Natural killer cell (primary cell): ENCODE data around the gene SLC25A21. TPM values are rescaled to one million over a fixed set of nuclear protein-coding genes. Genes with fewer than 3 reads are reported as not detected.

Source experiments
- ATAC-seq, 3 donors: fragments of 150-1000 bp in 2 of 3; fragments of 200-7000 bp in 1 of 3; cut with Tn5 transposase; 1 replicate in 1 of 3; 2 replicates in 2 of 3; pipeline ENCODE4 v1.10.0; 2021; ENCODE audit warnings: mild to moderate bottlenecking in 2 of 3, moderate library complexity in 2 of 3
- DNase-seq, 2 donors: peaks; one replicate each; pipeline versions ENCODE4 v3.0.0 to v3.0.0-alpha.2; 2013 to 2021; ENCODE audit warnings: mixed read lengths in 1 of 2
- H3K27ac ChIP-seq: one replicate; pipeline ENCODE4 v1.5.1; 2013; ENCODE audit warnings: mild to moderate bottlenecking, low read length
- H3K27me3 ChIP-seq: one replicate; pipeline ENCODE4 v1.6.1; 2013; ENCODE audit warnings: low read length; ENCODE audit not compliant: control insufficient read depth, insufficient read depth
- H3K36me3 ChIP-seq: one replicate; pipeline ENCODE4 v1.6.1; 2013; ENCODE audit warnings: low read length; ENCODE audit not compliant: control insufficient read depth, insufficient read depth
- H3K4me1 ChIP-seq: one replicate; pipeline ENCODE4 v1.6.1; 2013; ENCODE audit warnings: low read length; ENCODE audit not compliant: control insufficient read depth, insufficient read depth
- H3K4me3 ChIP-seq: one replicate; pipeline ENCODE4 v1.5.1; 2013; ENCODE audit warnings: low read length
- H3K9me3 ChIP-seq: one replicate; pipeline ENCODE4 v1.6.1; 2013; ENCODE audit warnings: low read length; ENCODE audit not compliant: control insufficient read depth, insufficient read depth
- H3K27ac Mint-ChIP-seq, 2 donors: one replicate each; pipeline ENCODE4 v1.8.0; 2022; ENCODE audit warnings: mild to moderate bottlenecking in 2 of 2, mixed read lengths in 2 of 2, moderate library complexity in 1 of 2
- H3K27me3 Mint-ChIP-seq, 2 donors: one replicate each; pipeline ENCODE4 v1.8.0; 2022; ENCODE audit warnings: low read depth in 2 of 2, mixed read lengths in 2 of 2
- H3K36me3 Mint-ChIP-seq: one replicate; pipeline ENCODE4 v1.8.0; 2022; ENCODE audit warnings: mixed read lengths
- H3K4me1 Mint-ChIP-seq, 2 donors: one replicate each; pipeline ENCODE4 v1.8.0; 2022; ENCODE audit warnings: mixed read lengths in 2 of 2
- H3K4me3 Mint-ChIP-seq: one replicate; pipeline ENCODE4 v1.8.0; 2022; ENCODE audit warnings: mild to moderate bottlenecking, moderate library complexity, mixed read lengths
- H3K9me3 Mint-ChIP-seq, 2 donors: one replicate each; pipeline ENCODE4 v1.8.0; 2022; ENCODE audit warnings: mixed read lengths in 2 of 2
- CTCF ChIP-seq: fragments of 200-600 bp; IDR thresholded peaks from one replicate; pipeline ENCODE4 v1.8.0; 2022; ENCODE audit warnings: antibody characterized with exemption
- WGBS: methylation state at CpG from one replicate; pipeline ENCODE4 v1.1.7; 2013; ENCODE audit warnings: missing lambda C conversion rate; ENCODE audit not compliant: insufficient coverage; 5-methylcytosine and 5-hydroxymethylcytosine counted together
- intact Hi-C: fragments of 100-400 bp; cut with micrococcal nuclease; formaldehyde crosslinking; loops from one replicate; pipeline ENCODE4 v1.14.2; 2022
- total RNA-seq, 4 donors: library from RNA; stranded (reverse); fragments of 120-200 nt in 1 of 4; gene quantifications; one replicate each; pipeline versions ENCODE4 v1.2.3 to v1.2.4, GENCODE V29; 2013 to 2022

Gene SLC25A21
- total RNA-seq, 3 donors from 2014 or later (not counting 1 experiment from before 2014, with no cell fraction given), result not detected

GRCh38 chr14:36672095-36672494, 500.3 kb downstream of the SLC25A21 start:
- no peaks in the 10 kb centered on the region for H3K4me1 Mint-ChIP-seq
- no peak for TF ChIP-seq CTCF
- Histone ChIP-seq H3K27ac (no peak overlapping the region), H3K36me3 (no peaks in the 10 kb centered on the region), H3K4me1 (no peaks in the 10 kb centered on the region), H3K27me3 (peaks cover 13% of the 10 kb centered on the region), H3K9me3 (no peaks in the 10 kb centered on the region), H3K4me3 (no peak overlapping the region)
- ATAC-seq (no peak), DNase-seq (no peak)
- WGBS, result 80% methylated on average over 2 of the region's 4 CpGs
- no peak overlapping the region for H3K4me3 Mint-ChIP-seq
- peaks cover 2 to 5% of the 10 kb centered on the region in 2 donors for H3K9me3 Mint-ChIP-seq
- H3K27ac Mint-ChIP-seq, result no peak overlapping the region
- intact Hi-C loops, result no loop called here
- peaks cover 7 to 11% of the 10 kb centered on the region in 2 donors for H3K27me3 Mint-ChIP-seq
- H3K36me3 Mint-ChIP-seq, result peaks cover 10% of the 10 kb centered on the region

- no peak overlapping the region for H3K4me3 Mint-ChIP-seq
- Histone ChIP-seq H3K36me3 (no peaks in the 10 kb centered on the region), H3K9me3 (peaks cover 4% of the 10 kb centered on the region), H3K27ac (no peak overlapping the region), H3K4me3 (no peak overlapping the region), H3K4me1 (peaks cover 4% of the 10 kb centered on the region), H3K27me3 (peaks cover 16% of the 10 kb centered on the region)
- 86% methylated on average over 1 of the region's 3 CpGs for WGBS
- no peak for TF ChIP-seq CTCF
- peaks cover 10% of the 10 kb centered on the region for H3K36me3 Mint-ChIP-seq
- H3K4me1 Mint-ChIP-seq, result no peaks in the 10 kb centered on the region
- DNase-seq, result no peak
- intact Hi-C loops, result no loop called here
- no peak overlapping the region for H3K27ac Mint-ChIP-seq
- H3K9me3 Mint-ChIP-seq, result peaks cover 2 to 5% of the 10 kb centered on the region in 2 donors
- H3K27me3 Mint-ChIP-seq, result peaks cover 9 to 12% of the 10 kb centered on the region in 2 donors
- no peak for ATAC-seq
Measured at GRCh38 chr14:36671149-36671548, 501.3 kb downstream of the SLC25A21 start.

- no peak for TF ChIP-seq CTCF
- peaks cover 22% of the 10 kb centered on the region for H3K36me3 Mint-ChIP-seq
- Histone ChIP-seq H3K4me1 (peaks cover 9% of the 10 kb centered on the region), H3K27ac (no peak overlapping the region), H3K4me3 (no peak overlapping the region), H3K36me3 (no peaks in the 10 kb centered on the region), H3K27me3 (peaks cover 44% of the 10 kb centered on the region), H3K9me3 (peaks cover 11% of the 10 kb centered on the region)
- ATAC-seq (no peak), DNase-seq (no peak)
- intact Hi-C loops, result no loop called here
- peaks cover 34 to 44% of the 10 kb centered on the region in 2 donors for H3K27me3 Mint-ChIP-seq
- peaks cover 7% of the 10 kb centered on the region in 2 donors for H3K4me1 Mint-ChIP-seq
- peaks cover 4 to 6% of the 10 kb centered on the region in 2 donors for H3K9me3 Mint-ChIP-seq
- no peak overlapping the region for H3K4me3 Mint-ChIP-seq
- no CpG with 5 or more reads among the region's 4 CpGs for WGBS
- H3K27ac Mint-ChIP-seq, result no peak overlapping the region
Measured at GRCh38 chr14:36667679-36668078, 504.7 kb downstream of the SLC25A21 start.
